ENCODE measurements around the gene ASB17. TPM values are rescaled to one million over a fixed set of nuclear protein-coding genes. Genes with fewer than 3 reads are reported as not detected.

Gene ASB17
- total and polyA plus RNA-seq, 10 of the 15 experiments (the other 5 are each of a cell fraction or from before 2014, with no cell fraction given), result 0.05 TPM; not detected in 9

DNA sequence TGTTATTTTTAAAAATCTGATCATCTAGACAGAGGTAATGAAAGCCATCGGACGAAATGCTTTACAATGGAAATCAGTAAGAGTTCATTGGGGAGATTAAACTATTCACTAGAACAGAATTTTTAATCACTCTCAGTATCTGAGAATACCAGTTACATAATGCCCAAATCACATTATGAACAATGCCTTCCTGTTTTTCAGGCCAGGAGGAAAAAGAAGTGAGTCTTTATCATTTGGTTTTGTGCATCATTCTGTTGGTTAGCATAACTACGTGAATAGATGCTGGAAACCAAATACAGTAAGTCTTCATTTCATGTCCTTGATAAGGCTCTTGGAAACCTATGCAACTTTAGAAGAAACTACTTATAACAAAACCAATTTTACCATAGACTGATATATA, 18.0 kb upstream of the ASB17 start:
- ATAC-seq, result no peak
- H3K4me2 ChIP-seq (ENCODE audit: control insufficient read depth, insufficient read depth), result no peak overlapping the region
- H3K4me3 ChIP-seq, result no peak overlapping the region
- no peaks in the 10 kb centered on the region for H4K20me1 ChIP-seq (ENCODE audit: control insufficient read depth, insufficient read depth)
- H3K36me3 ChIP-seq (ENCODE audit: control insufficient read depth in 2 of 2, insufficient read depth in 2 of 2, low read length in 1 of 2), result no peaks in the 10 kb centered on the region
- no TSS peak for BruUV-seq (replicated peaks)
- RAD21 ChIA-PET (ENCODE audit: unreplicated experiment), result no interaction called here
- H3K9me3 ChIP-seq (replicated peaks; ENCODE audit: control insufficient read depth, insufficient read depth, low read length), result no peaks in the 10 kb centered on the region
- no peak for FAIRE-seq
- CTCF ChIA-PET, result interaction anchor here (0.5 kb wide), 1 partner anchor 1504 kb away, joined by 6 read pairs; no protein-coding TSS in a partner anchor
- intact Hi-C loops (cut with micrococcal nuclease; ENCODE audit: unreplicated experiment), result no loop called here
- no peak overlapping the region for H2AFZ ChIP-seq (ENCODE audit: control insufficient read depth, low read depth, low read length)
- no peak overlapping the region for H3K9ac ChIP-seq (ENCODE audit: control insufficient read depth, insufficient read depth, low read length)
- H3K27me3 ChIP-seq (replicated peaks in 1 of 2; ENCODE audit: control insufficient read depth in 2 of 2, insufficient read depth in 2 of 2, low read length in 1 of 2), result no peaks in the 10 kb centered on the region
- WGBS (ENCODE audit: insufficient coverage, insufficient replicate concordance, low lambda C conversion rate, missing lambda C conversion rate), result 60% methylated on average over 3 of the region's 3 CpGs
- SMC1A ChIA-PET (ENCODE audit: uncharacterized antibody, unreplicated experiment), result interaction anchor here (1.0 to 1.4 kb wide), 2 partner anchors 15 to 32 kb away, joined by 3 to 6 read pairs; no protein-coding TSS in a partner anchor
- TF ChIP-seq IKZF2 (IDR thresholded peaks at IDR 0.05) (no peak), KLF5 (IDR thresholded peaks at IDR 0.05; ENCODE audit: partially characterized antibody) (no peak), FOXM1 (IDR thresholded peaks at IDR 0.05; ENCODE audit: low read depth, low read length) (no peak), YBX1 (IDR thresholded peaks at IDR 0.05) (no peak), HDGF (IDR thresholded peaks at IDR 0.05) (no peak), POLR2AphosphoS2 (IDR thresholded peaks at IDR 0.05; ENCODE audit: low read depth, low read length) (no peak), PML (IDR thresholded peaks at IDR 0.05; ENCODE audit: low read length) (no peak), SREBF1 (IDR thresholded peaks at IDR 0.05; ENCODE audit: low read length) (no peak), RAD21 (IDR thresholded peaks at IDR 0.05; ENCODE audit: insufficient read depth, low read depth, low read length) (no peak)
- TF ChIP-seq, protein P1, sequence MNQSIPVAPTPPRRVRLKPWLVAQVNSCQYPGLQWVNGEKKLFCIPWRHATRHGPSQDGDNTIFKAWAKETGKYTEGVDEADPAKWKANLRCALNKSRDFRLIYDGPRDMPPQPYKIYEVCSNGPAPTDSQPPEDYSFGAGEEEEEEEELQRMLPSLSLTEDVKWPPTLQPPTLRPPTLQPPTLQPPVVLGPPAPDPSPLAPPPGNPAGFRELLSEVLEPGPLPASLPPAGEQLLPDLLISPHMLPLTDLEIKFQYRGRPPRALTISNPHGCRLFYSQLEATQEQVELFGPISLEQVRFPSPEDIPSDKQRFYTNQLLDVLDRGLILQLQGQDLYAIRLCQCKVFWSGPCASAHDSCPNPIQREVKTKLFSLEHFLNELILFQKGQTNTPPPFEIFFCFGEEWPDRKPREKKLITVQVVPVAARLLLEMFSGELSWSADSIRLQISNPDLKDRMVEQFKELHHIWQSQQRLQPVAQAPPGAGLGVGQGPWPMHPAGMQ (IDR thresholded peaks at IDR 0.05; ENCODE audit: borderline replicate concordance), result no peak
- H3K79me2 ChIP-seq (ENCODE audit: control insufficient read depth, insufficient read depth, low read length), result no peaks in the 10 kb centered on the region
- DNase-seq (ENCODE audit: low read depth, low spot score), result no peak
- H3K27ac ChIP-seq (ENCODE audit: control insufficient read depth, insufficient read depth), result no peak overlapping the region
- in situ Hi-C loops (cut with MboI), result no loop called here
- no peaks in the 10 kb centered on the region for H3K4me1 ChIP-seq (ENCODE audit: control insufficient read depth, insufficient read depth, low read length)
- POLR2A ChIA-PET, result interaction anchor here (0.6 to 1.0 kb wide), 3 partner anchors 13 to 1185 kb away, joined by 3 to 4 read pairs (median 3); no protein-coding TSS in a partner anchor

All from GM12878 (cell line).